GM13976 (cell line): ENCODE data around the gene LRP5.
A peak's percentile ranks its signal among the peaks of the same experiment; 100 is the strongest.

Experiments
- DNase-seq: peaks from one replicate; pipeline ENCODE4 v3.0.0; 2012; ENCODE audit warnings: low spot score
- in situ Hi-C: fragments of 300-500 bp; cut with MboI; formaldehyde crosslinking; loops from one replicate; pipeline ENCODE4 v1.12.0; 2022; ENCODE audit warnings: low sequenced_read_pairs, mixed read lengths, inconsistent platforms; ENCODE audit not compliant: unreplicated experiment
- TF ChIP-seq, protein P1 (sequence below): IDR thresholded peaks from 2 replicates; pipeline ENCODE4 v1.5.1; 2012; ENCODE audit warnings: borderline replicate concordance, mild to moderate bottlenecking; ENCODE audit not compliant: insufficient read depth; ENCODE audit errors: extremely low read depth, missing control alignments, control extremely low read depth

The LRP5 gene

DNA sequence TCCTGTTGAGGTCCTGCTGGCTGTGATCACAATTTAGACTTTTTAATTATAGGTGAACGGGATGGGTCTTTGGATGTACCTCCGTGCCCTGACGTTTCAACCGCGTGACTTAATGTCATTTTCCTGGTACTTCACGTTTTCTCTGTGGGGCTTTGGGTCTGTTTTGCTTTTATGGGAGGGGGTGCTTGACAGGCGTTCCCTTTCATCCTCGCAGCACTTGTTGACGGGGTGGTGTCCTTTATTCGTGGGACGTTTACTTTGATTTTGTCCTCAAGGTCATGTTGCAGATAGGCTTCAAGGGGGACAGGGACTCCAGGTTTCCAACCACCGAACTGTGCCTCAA, 149.2 kb downstream of the LRP5 start:
- TF ChIP-seq, protein P1, sequence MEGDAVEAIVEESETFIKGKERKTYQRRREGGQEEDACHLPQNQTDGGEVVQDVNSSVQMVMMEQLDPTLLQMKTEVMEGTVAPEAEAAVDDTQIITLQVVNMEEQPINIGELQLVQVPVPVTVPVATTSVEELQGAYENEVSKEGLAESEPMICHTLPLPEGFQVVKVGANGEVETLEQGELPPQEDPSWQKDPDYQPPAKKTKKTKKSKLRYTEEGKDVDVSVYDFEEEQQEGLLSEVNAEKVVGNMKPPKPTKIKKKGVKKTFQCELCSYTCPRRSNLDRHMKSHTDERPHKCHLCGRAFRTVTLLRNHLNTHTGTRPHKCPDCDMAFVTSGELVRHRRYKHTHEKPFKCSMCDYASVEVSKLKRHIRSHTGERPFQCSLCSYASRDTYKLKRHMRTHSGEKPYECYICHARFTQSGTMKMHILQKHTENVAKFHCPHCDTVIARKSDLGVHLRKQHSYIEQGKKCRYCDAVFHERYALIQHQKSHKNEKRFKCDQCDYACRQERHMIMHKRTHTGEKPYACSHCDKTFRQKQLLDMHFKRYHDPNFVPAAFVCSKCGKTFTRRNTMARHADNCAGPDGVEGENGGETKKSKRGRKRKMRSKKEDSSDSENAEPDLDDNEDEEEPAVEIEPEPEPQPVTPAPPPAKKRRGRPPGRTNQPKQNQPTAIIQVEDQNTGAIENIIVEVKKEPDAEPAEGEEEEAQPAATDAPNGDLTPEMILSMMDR, result no peak
- DNase-seq, result no peak
- in situ Hi-C loops, result no loop called here

DNA sequence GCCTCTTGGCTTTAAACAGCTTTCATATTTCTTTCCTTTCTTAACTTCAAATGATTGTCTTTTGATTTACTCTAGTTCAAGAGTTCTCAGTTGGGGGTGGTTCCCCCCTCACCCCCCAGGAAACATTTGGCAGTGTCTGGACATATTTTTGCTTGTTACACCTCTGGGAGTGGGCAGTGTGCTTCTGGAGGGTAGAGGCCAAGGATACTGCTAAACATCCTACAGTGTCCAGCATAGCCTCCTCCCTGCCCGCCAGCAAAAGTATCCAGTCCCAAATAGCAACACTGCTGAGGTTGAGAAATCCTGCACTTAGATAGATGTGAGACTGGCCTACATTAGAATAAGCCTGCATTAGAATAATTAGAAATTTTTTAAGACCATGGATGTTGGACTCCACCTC, 151.3 kb downstream of the LRP5 start:
- TF ChIP-seq, protein P1, result no peak
- in situ Hi-C loops, result no loop called here
- no peak for DNase-seq

DNA sequence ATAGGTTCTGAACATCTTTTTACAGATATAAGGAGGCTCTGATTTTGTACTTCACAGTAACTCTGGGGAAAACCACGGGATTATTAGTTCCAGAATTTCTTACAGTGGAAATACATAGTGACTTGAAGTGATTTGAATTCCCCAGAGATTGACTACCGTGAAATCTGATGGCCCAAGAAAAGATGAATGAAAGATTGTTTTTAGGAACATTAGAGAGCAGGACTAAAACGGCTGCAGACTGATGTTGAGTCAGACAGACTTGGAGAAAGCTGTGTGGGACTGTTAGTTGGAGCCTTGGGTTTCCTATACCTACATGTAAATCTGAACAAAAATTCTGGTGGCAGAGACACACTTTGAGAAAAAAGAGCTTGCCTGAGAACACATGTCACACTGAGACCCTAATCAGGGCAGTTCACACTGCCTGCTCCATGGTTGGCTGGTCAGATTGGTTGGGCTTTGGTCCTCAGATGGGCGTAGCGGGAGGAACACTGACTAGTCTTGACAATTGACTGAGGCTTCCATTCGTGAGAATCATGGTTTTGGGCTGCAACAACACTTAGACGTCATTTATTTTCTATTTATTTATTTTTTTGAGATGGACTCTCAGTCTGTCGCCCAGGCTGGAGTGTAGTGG, 154.9 kb downstream of the LRP5 start:
- in situ Hi-C loops, result no loop called here
- TF ChIP-seq, protein P1, result no peak
- DNase-seq, result no peak

DNA sequence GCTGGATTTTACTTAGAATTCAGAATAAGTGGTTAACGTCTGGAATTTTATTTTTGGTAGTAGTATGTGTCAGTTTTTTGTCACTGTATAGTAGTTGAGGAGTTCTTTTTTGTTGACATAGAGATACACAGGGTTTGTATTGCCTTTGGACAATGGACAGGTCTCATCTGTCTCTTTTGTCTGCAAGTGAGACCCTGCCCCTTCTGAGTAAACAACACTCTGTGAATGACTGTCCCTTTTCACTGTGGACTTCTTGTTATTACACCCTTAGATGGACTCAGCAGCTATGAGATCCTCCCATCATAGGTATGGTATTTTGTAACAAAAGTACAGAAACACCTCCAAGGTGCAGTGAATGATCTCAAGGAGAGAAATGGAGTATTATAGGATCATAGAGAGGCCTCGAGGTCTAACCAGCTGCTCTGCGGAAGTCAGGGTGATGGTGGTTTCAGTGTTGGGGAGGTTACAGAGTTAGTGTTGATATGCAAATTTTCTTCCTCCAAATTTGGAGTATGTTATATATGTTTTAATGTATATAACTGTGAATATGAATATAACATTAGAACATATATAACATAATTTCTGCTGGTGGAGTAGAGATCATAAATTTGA, 155.9 kb downstream of the LRP5 start:
- peak; percentile 53 for DNase-seq
- in situ Hi-C loops, result no loop called here
- TF ChIP-seq, protein P1, result no peak

DNA sequence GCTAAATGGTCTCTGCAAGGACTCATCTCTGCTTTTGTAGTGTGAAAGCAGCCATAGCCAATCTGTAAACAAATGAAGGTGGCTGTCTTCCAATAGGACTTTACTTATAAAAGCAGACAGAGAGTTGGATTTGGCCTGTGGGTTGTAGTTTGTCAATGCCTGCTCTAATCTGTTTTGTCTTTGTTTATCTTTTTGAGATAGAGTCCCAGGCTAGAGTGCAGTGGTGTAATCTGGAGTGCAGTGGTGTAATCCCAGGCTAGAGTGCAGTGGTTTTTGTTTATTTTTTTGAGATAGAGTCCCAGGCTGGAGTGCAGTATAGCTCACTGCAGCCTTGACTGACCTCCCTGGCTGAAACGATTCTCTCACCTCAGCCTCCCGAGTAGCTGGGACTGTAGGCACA, 156.7 kb downstream of the LRP5 start:
- TF ChIP-seq, protein P1, result no peak
- DNase-seq, result no peak
- in situ Hi-C loops, result no loop called here

DNA sequence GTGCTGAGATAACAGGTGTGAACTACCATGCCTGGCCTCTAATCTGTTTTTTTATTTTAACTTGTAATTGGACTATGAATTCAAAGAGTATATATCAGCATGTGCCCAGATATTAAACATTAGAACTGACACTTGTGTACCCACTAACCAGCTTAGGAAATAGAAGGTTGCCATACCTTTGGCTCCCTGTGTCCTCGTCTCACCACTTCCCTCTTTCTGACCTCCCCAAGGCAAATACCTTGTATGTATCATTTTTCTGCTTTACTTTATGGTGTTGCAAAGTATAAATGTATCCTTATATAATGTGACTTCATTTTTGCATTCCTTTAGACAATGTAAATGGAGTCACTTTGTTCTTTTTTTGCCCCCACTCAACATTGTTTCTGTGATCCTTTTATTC, 157.3 kb downstream of the LRP5 start:
- DNase-seq, result no peak
- in situ Hi-C loops, result no loop called here
- TF ChIP-seq, protein P1, result no peak

DNA sequence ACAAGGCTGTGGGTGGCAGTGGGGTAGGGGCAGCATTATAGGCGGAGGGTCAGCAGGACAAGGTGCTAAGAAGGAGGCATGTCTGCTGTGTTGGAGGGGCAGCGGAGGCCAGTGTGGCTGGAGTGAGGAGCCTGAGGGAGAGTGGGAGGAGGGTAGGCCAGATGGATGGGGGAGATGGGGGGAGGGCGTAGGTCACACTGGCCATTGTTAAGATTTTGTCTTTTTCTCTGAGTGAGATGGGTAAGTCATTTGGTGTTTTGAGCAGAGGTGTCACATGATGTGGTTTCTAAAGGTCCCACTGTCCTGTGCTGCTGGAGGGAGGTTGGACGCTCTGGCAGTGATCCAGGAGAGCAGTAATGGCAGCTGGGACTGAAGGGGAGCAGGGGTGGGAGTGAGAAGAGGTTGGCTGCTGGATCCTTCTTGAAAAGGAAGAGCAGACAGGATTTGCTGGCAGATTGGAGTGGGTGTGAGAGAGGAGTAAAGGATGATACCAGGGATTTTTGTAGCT, 158.0 kb downstream of the LRP5 start:
- no peak for DNase-seq
- in situ Hi-C loops, result no loop called here
- TF ChIP-seq, protein P1, result no peak
